ENCODE results near the gene TTC28.
"Not testable (repeated sequence)": the region's sequence is repeated elsewhere in the genome, so short reads cannot be mapped to it uniquely, and the experiment has no call there.

TTC28 gene

GRCh38 chr22:28679611-28680287, at the start of gene TTC28:
TSS of gene TTC28 (minus strand) at chr22:28679840. CDS start at chr22:28679723, 117 bp downstream.
- not testable (repeated sequence) for DNase-seq

GRCh38 chr22:28728621-28729313, 49.1 kb upstream of the TTC28 start:
- no peak for DNase-seq

- no peak for DNase-seq
Measured at GRCh38 chr22:28728002-28728401, 48.4 kb upstream of the TTC28 start.

GRCh38 chr22:28718044-28718443, 38.4 kb upstream of the TTC28 start:
- no peak for DNase-seq

GRCh38 chr22:28716686-28717085, 37.0 kb upstream of the TTC28 start:
- no peak for DNase-seq

GRCh38 chr22:28715611-28716010, 36.0 kb upstream of the TTC28 start:
- DNase-seq: no peak

GRCh38 chr22:28714043-28714628, 34.5 kb upstream of the TTC28 start:
- DNase-seq: peak; percentile 7

GRCh38 chr22:28711820-28712777, 32.5 kb upstream of the TTC28 start:
- no peak for DNase-seq

- no peak for DNase-seq
Measured at GRCh38 chr22:28711341-28711740, 31.7 kb upstream of the TTC28 start.

- DNase-seq: no peak
Measured at GRCh38 chr22:28710576-28711191, 31.0 kb upstream of the TTC28 start.

- DNase-seq: no peak
Measured at GRCh38 chr22:28710107-28710506, 30.5 kb upstream of the TTC28 start.

GRCh38 chr22:28706845-28707244, 27.2 kb upstream of the TTC28 start:
- no peak for DNase-seq

GRCh38 chr22:28703436-28703835, 23.8 kb upstream of the TTC28 start:
- no peak for DNase-seq

- no peak for DNase-seq
Measured at GRCh38 chr22:28702891-28703290, 23.3 kb upstream of the TTC28 start.

GRCh38 chr22:28693041-28693760, 13.6 kb upstream of the TTC28 start:
- not testable (repeated sequence) for DNase-seq

GRCh38 chr22:28689796-28690195, 10.2 kb upstream of the TTC28 start:
- not testable (repeated sequence) for DNase-seq

GRCh38 chr22:28682966-28683365, 3.3 kb upstream of the TTC28 start:
- not testable (repeated sequence) for DNase-seq

GRCh38 chr22:28680813-28681490, 1.3 kb upstream of the TTC28 start:
- not testable (repeated sequence) for DNase-seq

GRCh38 chr22:28678778-28679610, 646 bp downstream of the TTC28 start:
- DNase-seq: not testable (repeated sequence)

- not testable (repeated sequence) for DNase-seq
Measured at GRCh38 chr22:28678170-28678569, 1.5 kb downstream of the TTC28 start.

Data from CD4-positive, alpha-beta T cell treated with Interleukin-4 for 4 hours (primary cell).